ENCODE measurements around the gene CACNA2D2.

CACNA2D2 gene

GRCh38 chr3:50502225-50502583 lies 1.2 kb downstream of the CACNA2D2 start:
- no peak for DNase-seq (ENCODE audit: low spot score)

- no peak for DNase-seq (ENCODE audit: low spot score)
Observed at GRCh38 chr3:50495609-50496423, 7.6 kb downstream of the CACNA2D2 start.

- no peak for DNase-seq (ENCODE audit: low spot score)
Observed at GRCh38 chr3:50494126-50494525, 9.3 kb downstream of the CACNA2D2 start.

- no peak for DNase-seq (ENCODE audit: low spot score)
Observed at GRCh38 chr3:50493623-50494022, 9.8 kb downstream of the CACNA2D2 start.

GRCh38 chr3:50493086-50493485 lies 10.3 kb downstream of the CACNA2D2 start:
- no peak for DNase-seq (ENCODE audit: low spot score)

GRCh38 chr3:50491023-50491422 lies 12.4 kb downstream of the CACNA2D2 start:
- no peak for DNase-seq (ENCODE audit: low spot score)

- DNase-seq (ENCODE audit: low spot score), result no peak
Observed at GRCh38 chr3:50490424-50490823, 13.0 kb downstream of the CACNA2D2 start.

- DNase-seq (ENCODE audit: low spot score), result peak; percentile 46
Observed at GRCh38 chr3:50487181-50487580, 16.3 kb downstream of the CACNA2D2 start.

GRCh38 chr3:50486219-50486888 lies 17.1 kb downstream of the CACNA2D2 start:
- no peak for DNase-seq (ENCODE audit: low spot score)

- DNase-seq (ENCODE audit: low spot score), result no peak
Observed at GRCh38 chr3:50484722-50485121, 18.7 kb downstream of the CACNA2D2 start.

GRCh38 chr3:50483374-50483773 lies 20.1 kb downstream of the CACNA2D2 start:
- no peak for DNase-seq (ENCODE audit: low spot score)

- peak; percentile 66 for DNase-seq (ENCODE audit: low spot score)
Observed at GRCh38 chr3:50481992-50482391, 21.4 kb downstream of the CACNA2D2 start.

GRCh38 chr3:50480471-50480870 lies 23.0 kb downstream of the CACNA2D2 start:
- DNase-seq (ENCODE audit: low spot score), result no peak

GRCh38 chr3:50479523-50479922 lies 23.9 kb downstream of the CACNA2D2 start:
- no peak for DNase-seq (ENCODE audit: low spot score)

GRCh38 chr3:50478671-50479260 lies 24.7 kb downstream of the CACNA2D2 start:
- DNase-seq (ENCODE audit: low spot score), result no peak

- DNase-seq (ENCODE audit: low spot score), result no peak
Observed at GRCh38 chr3:50478051-50478450, 25.4 kb downstream of the CACNA2D2 start.

- DNase-seq (ENCODE audit: low spot score), result no peak
Observed at GRCh38 chr3:50475348-50475747, 28.1 kb downstream of the CACNA2D2 start.

- DNase-seq (ENCODE audit: low spot score), result no peak
Observed at GRCh38 chr3:50474717-50475116, 28.7 kb downstream of the CACNA2D2 start.

GRCh38 chr3:50473768-50474167 lies 29.7 kb downstream of the CACNA2D2 start:
- no peak for DNase-seq (ENCODE audit: low spot score)

- DNase-seq (ENCODE audit: low spot score), result no peak
Observed at GRCh38 chr3:50472958-50473357, 30.5 kb downstream of the CACNA2D2 start.

GRCh38 chr3:50470658-50471057 lies 32.8 kb downstream of the CACNA2D2 start:
- no peak for DNase-seq (ENCODE audit: low spot score)

- DNase-seq (ENCODE audit: low spot score), result no peak
Observed at GRCh38 chr3:50467919-50468318, 35.5 kb downstream of the CACNA2D2 start.

- DNase-seq (ENCODE audit: low spot score), result no peak
Observed at GRCh38 chr3:50466177-50466576, 37.3 kb downstream of the CACNA2D2 start.
